GM21515 (cell line): ENCODE results near the gene GPR146.
A peak's percentile ranks its signal among the peaks of the same experiment; 100 is the strongest.
"Not testable (repeated sequence)": the region's sequence is repeated elsewhere in the genome, so short reads cannot be mapped to it uniquely, and the experiment has no call there.

Experiments
- ATAC-seq: cut with Tn5 transposase; IDR thresholded peaks from one replicate; pipeline ENCODE4 v1.9.1; 2021; ENCODE audit not compliant: unreplicated experiment

GPR146 gene, protein sequence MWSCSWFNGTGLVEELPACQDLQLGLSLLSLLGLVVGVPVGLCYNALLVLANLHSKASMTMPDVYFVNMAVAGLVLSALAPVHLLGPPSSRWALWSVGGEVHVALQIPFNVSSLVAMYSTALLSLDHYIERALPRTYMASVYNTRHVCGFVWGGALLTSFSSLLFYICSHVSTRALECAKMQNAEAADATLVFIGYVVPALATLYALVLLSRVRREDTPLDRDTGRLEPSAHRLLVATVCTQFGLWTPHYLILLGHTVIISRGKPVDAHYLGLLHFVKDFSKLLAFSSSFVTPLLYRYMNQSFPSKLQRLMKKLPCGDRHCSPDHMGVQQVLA

DNA sequence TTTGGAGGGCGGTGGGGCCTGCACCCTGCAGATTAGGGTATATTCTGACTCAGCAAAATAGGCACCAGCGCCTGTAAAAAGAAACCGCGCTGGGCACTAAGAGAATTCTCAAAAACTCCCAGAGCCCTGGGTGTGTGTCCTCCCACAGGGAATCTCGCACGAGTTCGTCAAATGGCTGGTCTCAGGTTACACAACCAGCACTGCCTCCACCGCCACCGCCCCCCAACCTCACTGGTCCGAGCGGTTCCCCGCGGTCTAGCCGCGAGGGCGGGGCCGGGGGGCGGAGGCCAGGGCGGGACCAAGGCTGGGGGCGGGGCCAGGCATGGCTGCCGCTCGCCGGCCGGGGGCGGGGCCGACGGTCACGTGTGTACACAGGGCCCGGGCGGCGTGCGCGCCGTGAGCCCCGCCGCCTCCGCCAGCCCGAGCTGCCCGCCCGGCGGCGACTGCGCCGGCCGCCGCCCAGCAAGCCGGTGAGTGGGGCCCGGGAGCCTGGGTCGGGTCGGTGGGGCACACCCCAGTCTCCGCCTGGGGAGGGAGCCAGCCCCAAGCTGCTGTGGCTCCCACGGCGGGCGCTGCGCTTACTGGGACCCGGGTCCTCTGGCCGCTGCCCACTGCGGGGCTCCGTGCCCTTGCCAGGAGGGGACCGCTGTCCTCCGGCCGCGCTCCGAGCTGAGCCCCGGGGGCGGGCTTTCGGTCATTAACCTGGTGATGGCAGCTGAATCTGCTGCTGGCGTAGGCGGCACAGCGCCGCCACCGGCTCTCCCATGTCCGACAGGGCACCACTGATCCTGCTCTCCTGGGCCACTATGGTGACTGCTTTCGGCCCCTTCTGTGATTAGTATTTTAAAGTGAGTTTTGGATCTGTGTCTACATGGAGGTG is at the start of gene GPR146:
GPR146 (plus strand) TSS at position 358 of the 880 bp plus-strand sequence. CDS start 12,970 bp downstream, outside the sequence.
- peak; percentile 87 for ATAC-seq

DNA sequence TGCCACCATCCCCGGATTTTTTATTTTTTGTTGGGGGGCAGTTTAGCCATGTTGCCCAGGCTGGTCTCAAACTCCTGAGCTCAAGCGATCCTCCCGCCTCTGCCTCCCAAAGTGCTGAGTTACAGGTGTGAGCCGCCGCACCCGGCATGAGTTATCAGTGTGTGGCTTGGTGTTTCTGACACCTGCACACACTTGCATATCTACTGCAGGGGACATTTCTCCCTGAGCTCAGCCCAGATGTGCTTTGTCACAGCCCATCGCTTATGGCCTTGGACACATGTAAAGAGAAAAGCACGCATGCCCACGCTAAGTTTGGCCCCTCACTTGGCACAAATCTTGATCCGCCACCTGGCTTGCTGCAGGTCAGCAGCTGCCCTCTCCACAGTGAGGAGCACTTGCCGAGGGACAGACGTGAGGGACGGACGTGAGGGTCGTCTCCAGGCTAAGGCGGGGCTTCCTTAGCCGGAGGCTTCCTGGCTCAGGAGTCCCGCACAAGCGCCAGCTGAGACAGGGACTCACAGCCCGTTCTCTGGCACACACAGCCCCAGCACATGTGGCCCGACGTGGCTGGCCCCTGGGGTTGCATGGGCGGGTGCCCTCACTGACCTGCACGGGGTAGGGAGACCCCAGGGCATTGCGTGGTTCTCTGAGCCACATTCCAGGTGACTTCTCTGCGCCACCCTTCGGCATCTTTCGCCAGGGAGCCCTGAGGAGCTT is 49.6 kb upstream of the GPR146 start:
- no peak for ATAC-seq

DNA sequence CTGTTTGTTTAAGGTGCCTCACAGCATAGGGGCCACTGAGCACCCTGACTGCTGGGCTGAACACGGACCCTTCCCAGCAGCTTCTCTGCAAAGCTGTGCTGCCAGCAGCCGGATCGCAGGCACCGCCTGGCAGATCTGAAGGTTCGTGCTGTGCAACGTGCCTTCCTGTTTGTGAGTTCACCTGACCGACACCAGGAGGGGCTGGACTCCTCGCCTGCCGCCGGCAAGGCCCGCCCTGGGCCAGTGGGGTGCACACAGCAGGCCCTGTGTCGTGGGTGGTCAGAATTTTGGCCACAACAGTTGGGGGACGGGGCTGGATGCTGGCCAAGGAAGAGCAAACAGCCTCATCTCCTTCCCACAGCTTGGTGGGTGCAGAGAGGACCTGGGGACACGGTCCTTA is 48.8 kb upstream of the GPR146 start:
- no peak for ATAC-seq

DNA sequence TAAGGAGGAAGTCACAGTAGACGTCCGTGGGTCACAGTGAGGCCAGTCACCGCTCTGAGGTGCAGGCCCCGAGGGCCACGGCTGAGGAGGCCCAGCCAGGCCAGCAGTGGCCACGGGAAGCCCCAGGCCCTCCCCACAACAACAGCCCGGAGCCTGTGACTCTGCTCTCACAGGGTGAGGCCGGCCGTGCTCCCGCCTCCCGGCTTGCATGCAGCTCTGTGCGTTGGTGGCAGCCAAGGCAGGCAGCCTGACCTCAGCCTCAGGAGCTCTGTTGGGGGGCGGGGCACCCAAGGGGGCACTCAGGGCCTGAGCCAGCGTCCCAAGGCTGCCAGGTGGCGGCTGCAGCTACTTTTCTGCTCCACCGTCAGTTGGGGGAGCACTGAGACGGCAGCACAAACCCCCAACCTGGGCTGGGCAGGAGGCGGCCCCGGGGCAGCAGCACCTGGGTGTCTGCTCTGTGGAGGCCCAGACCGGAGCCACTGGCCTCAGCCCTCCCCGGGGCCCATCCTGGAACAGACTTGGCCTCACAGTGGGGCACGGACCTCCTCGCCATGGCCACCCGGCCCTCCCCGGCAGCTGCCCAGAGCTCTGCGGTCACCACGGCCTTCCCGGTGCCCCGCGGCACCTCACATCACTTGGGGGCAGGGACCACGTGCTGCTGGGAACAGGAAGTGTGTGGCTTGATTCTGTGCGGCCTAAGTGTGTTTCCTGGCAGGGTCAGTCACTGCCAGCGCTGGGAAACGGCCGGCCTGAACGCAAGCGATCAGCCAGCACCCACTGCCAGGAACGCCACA is 48.1 kb upstream of the GPR146 start:
- ATAC-seq, result no peak

DNA sequence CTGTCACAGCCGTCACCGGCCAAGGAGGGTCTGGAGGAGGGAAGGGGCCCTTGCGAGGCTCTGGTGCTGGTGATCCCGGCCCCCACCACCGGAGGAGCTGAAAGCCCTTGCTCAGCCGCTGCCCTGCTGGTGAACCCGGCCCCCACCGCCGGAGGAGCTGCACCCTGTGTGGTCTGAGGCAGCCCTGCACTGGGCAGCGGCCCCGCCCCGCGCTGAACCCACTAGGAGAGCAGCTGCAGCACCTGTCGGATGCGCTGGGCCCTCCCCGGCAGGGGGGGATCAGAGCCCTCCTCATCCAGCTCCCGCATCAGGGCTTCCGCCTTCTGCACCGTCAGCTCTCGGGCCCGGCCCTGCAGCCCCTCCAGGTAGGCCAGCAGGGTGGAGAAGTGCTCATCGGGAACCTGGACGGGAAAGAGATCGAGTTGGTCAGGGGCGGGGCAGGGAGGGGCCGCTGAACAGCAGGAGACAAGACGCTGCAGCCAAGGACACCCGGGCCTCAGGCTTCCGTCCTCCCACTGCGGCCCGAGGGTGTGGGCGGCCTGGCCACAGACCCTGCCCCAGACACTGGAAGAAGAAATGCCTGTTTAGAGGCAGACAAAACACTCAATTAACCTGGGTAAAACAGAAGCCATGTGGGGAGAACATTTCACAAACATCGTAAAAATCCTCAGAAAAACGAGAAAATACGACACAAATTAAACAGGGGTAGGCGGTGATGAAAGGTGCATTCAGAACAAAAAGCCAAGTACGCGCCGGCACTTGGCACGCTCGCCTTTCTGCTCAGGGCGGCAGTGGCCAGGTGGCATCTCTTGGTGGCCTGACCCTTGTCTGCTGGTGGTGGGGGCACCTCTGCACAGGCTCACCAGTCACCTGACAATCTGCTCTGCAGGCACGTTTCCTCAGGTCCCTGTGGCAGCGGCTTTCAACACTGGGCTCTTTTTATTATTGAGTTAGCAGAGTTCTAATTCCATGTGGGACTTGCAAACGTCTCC is 46.6 kb upstream of the GPR146 start:
- no peak for ATAC-seq

DNA sequence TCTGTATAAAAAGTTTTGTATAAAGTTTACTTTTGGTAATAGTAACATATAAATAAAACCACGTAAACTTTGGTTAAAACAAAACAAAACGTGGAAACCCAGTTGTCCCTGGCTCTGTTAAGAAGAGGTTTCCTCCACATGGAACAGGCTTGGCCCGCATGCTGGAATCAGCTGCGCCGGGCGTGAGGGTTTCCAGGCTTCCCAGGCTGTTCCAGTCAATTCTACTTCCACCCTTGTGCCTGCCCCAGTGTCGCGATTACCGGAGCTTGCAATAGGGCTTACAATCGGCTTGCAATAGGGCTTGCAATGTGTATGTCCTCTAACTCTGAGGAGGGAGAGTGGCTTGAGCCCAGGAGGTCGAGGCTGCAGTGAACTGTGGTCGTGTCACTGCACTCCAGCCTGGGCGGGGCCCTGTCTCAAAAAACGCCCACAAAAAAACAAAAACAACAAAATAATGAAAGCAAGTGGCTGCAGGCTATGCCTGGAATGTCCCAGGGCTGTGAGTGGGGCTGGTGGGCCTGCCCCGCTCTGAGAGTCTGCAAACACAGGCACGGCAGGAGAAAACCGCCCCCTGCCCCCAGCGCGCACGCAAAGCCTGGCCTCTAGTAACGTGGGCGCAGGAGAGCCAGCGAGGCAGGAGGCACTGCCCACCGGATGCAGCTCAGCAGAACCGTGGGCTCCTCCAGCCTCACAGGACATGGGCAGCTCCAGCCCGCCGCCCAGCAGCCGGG is 45.0 kb upstream of the GPR146 start:
- no peak for ATAC-seq

DNA sequence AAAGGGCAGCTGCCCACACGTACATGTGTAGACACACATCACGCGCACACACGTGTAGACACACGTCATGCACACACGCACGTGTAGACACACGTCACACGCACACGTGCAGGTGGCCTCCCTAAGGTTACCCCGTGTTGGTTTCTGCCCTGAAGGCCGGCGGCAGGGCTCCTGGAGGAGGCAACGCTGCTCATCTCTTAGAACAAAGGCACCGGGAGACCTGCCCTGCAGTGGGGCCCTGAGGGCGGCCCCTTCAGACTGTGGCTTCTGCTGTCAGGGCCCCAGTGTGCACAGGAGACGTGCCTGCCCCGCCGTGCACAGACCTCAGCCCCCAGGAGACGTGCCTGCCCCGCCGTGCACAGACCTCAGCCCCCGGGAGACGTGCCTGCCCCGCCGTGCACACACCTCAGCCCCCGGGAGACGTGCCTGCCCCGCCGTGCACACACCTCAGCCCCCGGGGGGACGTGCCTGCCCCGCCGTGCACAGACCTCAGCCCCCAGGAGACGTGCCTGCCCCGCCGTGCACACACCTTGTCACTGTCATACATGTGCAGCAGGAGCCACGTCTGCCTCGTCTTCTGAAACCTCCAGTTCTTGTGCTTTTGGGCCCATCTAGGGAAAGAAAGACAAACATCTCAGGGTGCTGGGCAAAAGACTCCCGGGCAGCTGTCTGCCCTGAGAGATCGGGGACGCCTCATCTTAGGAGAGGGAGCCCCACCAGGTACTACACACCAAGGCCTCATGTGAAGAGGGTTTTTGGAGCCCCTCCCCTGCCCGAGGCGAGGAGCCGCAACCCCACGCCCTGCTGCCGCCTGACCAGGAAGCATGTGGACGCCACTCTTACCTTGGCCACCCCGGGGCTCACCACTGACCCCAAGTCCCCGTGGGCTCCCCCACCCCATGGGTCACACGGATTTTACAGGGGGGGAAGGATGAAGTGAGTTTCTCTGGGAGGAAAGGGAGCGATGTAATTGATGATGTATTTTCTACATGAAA is 44.1 kb upstream of the GPR146 start:
- no peak for ATAC-seq

DNA sequence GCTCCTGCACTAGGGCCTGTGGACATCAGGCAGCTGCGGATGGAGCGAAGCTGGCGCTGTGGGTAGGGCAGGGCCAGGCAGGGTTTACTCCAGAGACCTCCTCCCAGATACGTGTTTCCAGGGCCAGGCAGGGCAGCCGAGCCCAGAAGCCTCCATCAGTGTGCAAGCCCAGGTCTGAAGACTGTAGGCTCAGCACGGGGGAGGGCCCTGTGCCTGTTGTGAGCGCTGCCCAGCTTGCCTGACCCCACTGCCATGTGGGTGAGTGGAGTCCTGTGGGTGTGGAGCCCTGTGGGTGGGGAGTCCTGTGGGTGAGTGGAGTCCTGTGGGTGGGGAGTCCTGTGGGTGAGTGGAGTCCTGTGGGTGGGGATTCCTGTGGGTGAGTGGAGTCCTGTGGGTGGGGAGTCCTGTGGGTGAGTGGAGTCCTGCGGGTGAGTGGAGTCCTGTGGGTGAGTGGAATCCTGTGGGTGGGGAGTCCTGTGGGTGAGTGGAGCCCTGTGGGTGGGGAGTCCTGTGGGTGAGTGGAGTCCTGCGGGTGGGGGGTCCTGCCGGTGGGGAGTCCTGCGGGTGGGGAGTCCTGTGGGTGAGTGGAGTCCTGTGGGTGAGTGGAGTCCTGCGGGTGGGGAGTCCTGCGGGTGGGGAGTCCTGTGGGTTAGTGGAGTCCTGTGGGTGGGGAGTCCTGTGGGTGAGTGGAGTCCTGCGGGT is 43.1 kb upstream of the GPR146 start:
- ATAC-seq, result not testable (repeated sequence)

DNA sequence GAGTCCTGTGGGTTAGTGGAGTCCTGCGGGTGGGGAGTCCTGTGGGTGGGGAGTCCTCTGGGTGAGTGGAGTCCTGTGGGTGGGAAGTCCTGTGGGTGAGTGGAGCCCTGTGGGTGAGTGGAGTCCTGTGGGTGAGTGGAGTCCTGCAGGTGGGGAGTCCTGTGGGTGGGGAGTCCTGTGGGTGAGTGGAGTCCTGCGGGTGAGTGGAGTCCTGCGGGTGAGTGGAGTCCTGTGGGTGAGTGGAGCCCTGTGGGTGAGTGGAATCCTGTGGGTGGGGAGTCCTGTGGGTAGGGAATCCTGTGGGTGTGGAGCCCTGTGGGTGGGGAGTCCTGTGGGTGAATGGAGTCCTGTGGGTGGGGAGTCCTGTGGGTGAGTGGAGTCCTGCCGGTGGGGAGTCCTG is 42.3 kb upstream of the GPR146 start:
- not testable (repeated sequence) for ATAC-seq

DNA sequence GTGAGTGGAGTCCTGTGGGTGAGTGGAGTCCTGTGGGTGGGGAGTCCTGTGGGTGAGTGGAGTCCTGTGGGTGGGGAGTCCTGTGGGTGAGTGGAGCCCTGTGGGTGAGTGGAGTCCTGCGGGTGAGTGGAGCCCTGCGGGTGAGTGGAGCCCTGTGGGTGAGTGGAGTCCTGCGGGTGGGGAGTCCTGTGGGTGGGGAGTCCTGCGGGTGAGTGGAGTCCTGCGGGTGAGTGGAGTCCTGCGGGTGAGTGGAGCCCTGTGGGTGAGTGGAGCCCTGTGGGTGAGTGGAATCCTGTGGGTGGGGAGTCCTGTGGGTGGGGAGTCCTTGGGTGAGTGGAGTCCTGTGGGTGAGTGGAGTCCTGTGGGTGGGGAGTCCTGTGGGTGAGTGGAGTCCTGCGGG is 41.9 kb upstream of the GPR146 start:
- ATAC-seq, result not testable (repeated sequence)

DNA sequence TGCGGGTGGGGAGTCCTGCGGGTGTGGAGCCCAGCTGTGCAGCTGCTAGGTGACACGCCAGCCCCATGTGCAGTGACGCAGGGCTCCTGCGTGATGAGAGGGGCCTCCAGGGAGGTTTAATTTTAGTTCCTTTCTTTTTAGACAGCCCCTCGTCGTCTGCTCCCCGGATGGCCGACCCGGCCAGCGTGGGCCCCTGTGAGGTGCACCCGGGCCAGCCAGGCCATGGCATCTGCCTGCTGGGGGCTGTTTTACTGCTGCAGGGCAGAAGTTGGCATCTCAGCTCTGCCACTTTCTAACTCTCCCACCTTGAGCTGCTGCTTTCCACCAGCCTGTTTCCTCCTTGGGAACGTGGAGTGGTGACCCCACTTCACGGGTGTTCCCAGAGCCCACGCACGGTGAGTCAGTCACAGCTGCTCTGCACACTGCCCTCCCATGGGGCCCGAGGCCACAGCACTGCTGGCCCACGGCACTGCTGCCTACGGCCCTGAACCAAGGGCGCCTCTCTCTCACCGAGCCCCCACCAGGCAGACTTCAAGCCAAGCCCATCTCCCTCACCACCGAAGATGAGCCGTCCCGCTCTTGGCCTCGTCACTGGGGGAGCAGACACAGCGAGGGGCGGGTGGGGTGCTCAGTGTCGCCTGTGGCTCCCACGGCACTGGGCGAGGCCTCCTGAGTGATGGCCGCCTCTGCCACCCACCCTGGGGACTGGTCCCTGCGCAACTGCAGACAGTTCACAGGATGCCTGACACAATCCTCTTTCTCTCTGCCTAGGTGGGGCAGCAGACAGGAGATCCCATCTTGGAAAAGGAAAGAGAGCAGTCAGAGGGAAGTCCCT is 40.1 kb upstream of the GPR146 start:
- ATAC-seq, result no peak

DNA sequence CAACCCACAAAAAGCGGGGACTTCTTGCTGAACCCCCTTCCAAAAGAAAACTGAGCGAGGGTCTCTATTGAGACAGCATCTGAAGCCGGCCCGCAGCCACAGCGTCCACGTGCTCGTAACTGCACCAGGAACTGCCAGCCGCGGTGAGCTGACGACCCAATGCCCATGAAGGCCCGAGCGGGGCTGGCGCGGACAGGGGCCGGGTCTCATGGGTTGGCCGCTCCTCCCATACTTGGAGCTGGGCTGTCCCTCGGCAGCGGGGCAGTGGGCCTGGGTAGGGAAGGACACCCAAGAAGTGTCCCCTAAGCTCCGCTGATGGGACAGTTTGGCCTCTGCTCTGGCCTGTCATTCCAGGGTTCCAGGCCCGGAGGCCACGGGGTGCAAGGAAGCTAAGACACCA is 39.0 kb upstream of the GPR146 start:
- no peak for ATAC-seq

DNA sequence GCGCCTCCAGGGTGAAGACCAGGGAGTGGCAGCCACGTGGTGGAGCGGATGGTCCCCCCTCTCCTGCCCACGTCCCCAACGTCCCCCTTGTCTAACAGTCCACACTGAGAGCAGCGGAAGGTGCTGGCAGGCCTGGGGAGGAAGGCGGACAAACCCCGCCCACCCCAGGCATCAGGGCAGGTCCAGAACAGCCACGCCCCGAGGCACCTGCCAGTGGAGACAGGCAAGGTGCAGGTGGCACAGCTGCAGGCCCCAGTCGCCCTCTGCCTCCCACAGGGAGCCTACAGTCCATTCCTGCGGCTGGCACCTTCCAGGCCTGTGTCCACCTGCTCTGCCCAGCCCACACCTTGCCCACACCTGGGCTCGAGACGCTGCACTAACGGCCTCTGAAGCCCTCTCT is 36.4 kb upstream of the GPR146 start:
- no peak for ATAC-seq

DNA sequence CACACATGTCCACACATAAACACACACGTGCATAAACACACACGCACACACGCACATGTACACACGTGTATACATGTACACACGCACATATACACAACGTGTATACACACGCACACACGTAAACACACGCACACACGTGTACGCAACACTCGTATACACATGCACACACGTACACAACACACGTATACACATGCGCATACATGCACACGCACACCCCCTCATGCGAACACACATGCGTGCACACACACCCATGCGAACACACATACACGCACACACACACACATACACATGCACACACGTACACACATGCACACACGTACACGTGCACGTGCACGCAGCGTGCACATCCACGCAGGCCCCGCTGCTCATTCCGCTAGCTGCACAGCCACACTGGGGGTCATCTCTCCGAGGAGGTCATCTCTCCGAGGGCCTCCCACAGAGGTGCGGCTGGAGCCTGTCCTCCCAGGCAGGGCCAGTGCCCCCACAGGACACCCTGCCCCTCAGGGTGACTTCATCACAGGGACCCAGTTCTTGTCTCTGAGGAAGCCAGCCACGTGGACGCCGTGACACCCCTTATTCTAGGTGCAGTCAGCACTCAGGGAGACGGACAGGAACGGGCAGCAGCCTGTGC is 35.5 kb upstream of the GPR146 start:
- no peak for ATAC-seq

DNA sequence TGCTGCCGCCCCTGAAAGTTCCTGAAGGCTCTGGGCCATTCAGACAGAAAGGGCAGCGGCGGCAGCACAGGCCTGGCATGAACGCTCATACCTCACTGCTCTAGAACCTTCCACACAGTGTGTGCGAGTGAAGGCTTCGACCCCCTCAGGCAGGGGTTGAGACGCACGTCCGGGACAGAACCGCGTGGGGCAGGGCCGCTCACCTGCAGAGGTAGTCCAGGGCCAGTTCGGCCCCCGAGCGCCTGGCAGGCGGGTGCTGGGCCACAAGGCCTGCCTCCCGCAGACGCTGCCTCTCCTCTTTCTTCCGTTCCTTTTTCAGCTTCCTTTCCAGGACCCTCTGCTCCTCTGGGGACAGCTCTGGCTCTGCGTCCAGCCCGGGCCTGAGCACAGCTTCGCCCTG is 34.6 kb upstream of the GPR146 start:
- ATAC-seq, result no peak

DNA sequence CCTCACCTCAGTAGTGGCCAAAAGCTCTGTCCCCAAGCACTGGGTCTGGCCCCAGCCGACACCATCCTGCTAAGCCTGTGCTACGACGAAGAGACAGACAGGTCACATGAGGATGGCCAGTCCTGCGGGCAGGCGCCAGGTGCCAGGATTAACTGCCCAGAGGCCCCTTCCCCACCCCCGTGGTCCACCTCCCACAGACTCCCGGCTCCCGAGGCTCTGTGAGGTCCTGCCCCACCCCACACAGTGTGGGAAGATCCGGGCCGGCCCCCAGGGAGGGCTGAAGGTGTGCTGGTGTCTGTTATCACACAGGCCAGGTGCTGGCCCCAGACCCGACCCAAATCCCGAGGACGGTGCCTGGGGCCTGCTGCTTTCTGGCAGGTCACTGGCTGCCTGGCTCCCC is 34.1 kb upstream of the GPR146 start:
- ATAC-seq, result no peak
